A549 (cell line): ENCODE measurements around the gene SMIM36. TPM values are rescaled to one million over a fixed set of nuclear protein-coding genes. Genes with fewer than 3 reads are reported as not detected.
A peak's percentile ranks its signal among the peaks of the same experiment; 100 is the strongest.

Experiments
- ATOH8 ChIP-seq: fragments of 250-450 bp; sonication (Bioruptor Pico); IDR thresholded peaks from 2 replicates; pipeline ENCODE4 v1.5.0; 2020; ENCODE audit warnings: low read depth, mild to moderate bottlenecking, moderate library complexity
- BHLHE40 ChIP-seq: IDR thresholded peaks from 2 replicates; pipeline ENCODE4 v1.6.1; 2012; ENCODE audit warnings: low read depth, low read length, inconsistent platforms
- CHD2 ChIP-seq: fragments of 150-350 bp; IDR thresholded peaks from 2 replicates; pipeline ENCODE4 v1.6.1; 2014; ENCODE audit warnings: low read length; ENCODE audit not compliant: partially characterized antibody
- CHD4 ChIP-seq: fragments of 200-600 bp; sonication (generic); IDR thresholded peaks from 2 replicates; pipeline ENCODE4 v1.6.1; 2016; ENCODE audit warnings: antibody characterized with exemption, mild to moderate bottlenecking, borderline replicate concordance
- E2F6 ChIP-seq: IDR thresholded peaks from 2 replicates; pipeline ENCODE4 v1.6.1; 2012; ENCODE audit warnings: low read depth, borderline replicate concordance
- ELK1 ChIP-seq: fragments of 150-350 bp; IDR thresholded peaks from 2 replicates; pipeline ENCODE4 v1.6.1; 2014; ENCODE audit warnings: low read depth, mild to moderate bottlenecking, low read length
- ESRRA ChIP-seq: fragments of 150-350 bp; IDR thresholded peaks from 2 replicates; pipeline ENCODE4 v1.6.1; 2014; ENCODE audit warnings: mild to moderate bottlenecking, low read length, borderline replicate concordance
- FOSL2 ChIP-seq, 2 experiments: fragments of 450-650 bp in 1 of 2; fragments of >200 bp in 1 of 2; sonication (Bioruptor Twin) in 1 of 2; formaldehyde crosslinking; IDR thresholded peaks; 2 replicates each; pipeline versions ENCODE4 v1.5.0 to v1.6.1; 2016 to 2020; ENCODE audit warnings: mild to moderate bottlenecking in 1 of 2, moderate library complexity in 1 of 2
- FOXS1 ChIP-seq: fragments of 250-450 bp; sonication (Bioruptor Pico); IDR thresholded peaks from 2 replicates; pipeline ENCODE4 v1.5.0; 2020; ENCODE audit warnings: mild to moderate bottlenecking, moderate library complexity
- GATA3 ChIP-seq: IDR thresholded peaks from 2 replicates; pipeline ENCODE4 v1.6.1; 2012; ENCODE audit warnings: borderline replicate concordance
- HDAC2 ChIP-seq: fragments of 200-600 bp; sonication (generic); IDR thresholded peaks from 2 replicates; pipeline ENCODE4 v1.6.1; 2016
- HES2 ChIP-seq: fragments of >200 bp; sonication (Bioruptor Twin); formaldehyde crosslinking; IDR thresholded peaks from 2 replicates; pipeline ENCODE4 v1.6.1; 2016
- HEYL ChIP-seq: fragments of 250-450 bp; sonication (Bioruptor Pico); IDR thresholded peaks from 2 replicates; pipeline ENCODE4 v1.8.0; 2021; ENCODE audit warnings: mild to moderate bottlenecking, moderate library complexity
- HMGXB4 ChIP-seq: fragments of 250-450 bp; sonication (Bioruptor Pico); IDR thresholded peaks from 2 replicates; pipeline ENCODE4 v1.5.0; 2021; ENCODE audit warnings: mild to moderate bottlenecking, moderate library complexity, borderline replicate concordance
- HOXA7 ChIP-seq: fragments of 250-450 bp; sonication (Bioruptor Pico); IDR thresholded peaks from 2 replicates; pipeline ENCODE4 v1.5.0; 2020; ENCODE audit warnings: mild to moderate bottlenecking, moderate library complexity
- JUN ChIP-seq, 2 experiments: fragments of >200 bp; sonication (Bioruptor Twin); formaldehyde crosslinking; IDR thresholded peaks; 2 replicates in 1 of 2; 3 replicates in 1 of 2; pipeline ENCODE4 v1.6.1; 2016 to 2017
- KDM1A ChIP-seq: fragments of 200-600 bp; sonication (generic); IDR thresholded peaks from 2 replicates; pipeline ENCODE4 v1.6.1; 2016; ENCODE audit warnings: low read depth, mild to moderate bottlenecking
- NFE2L2 ChIP-seq: fragments of 150-350 bp; conservative IDR thresholded peaks from 2 replicates; pipeline ENCODE4 v1.6.1; 2014; ENCODE audit warnings: low read length
- NPAS2 ChIP-seq: fragments of 250-450 bp; sonication (Bioruptor Pico); IDR thresholded peaks from 2 replicates; pipeline ENCODE4 v1.8.0; 2022; ENCODE audit warnings: mild to moderate bottlenecking, moderate library complexity, borderline replicate concordance
- POLR2AphosphoS2 ChIP-seq: conservative IDR thresholded peaks from 2 replicates; pipeline ENCODE4 v1.6.1; 2012; ENCODE audit warnings: low read length, improper control_type of control experiment, inconsistent platforms
- RARB ChIP-seq: fragments of 250-450 bp; sonication (Bioruptor Pico); IDR thresholded peaks from 2 replicates; pipeline ENCODE4 v1.8.0; 2021; ENCODE audit warnings: mild to moderate bottlenecking, moderate library complexity
- RCOR1 ChIP-seq: fragments of 150-350 bp; IDR thresholded peaks from 2 replicates; pipeline ENCODE4 v1.6.1; 2014; ENCODE audit warnings: antibody characterized with exemption, low read length, low read depth
- REST ChIP-seq: fragments of 200-600 bp; sonication (generic); IDR thresholded peaks from 2 replicates; pipeline ENCODE4 v1.6.1; 2016; ENCODE audit warnings: antibody characterized with exemption, mild to moderate bottlenecking, moderate library complexity
- SREBF2 ChIP-seq: fragments of 450-650 bp; IDR thresholded peaks from 2 replicates; pipeline ENCODE4 v1.6.1; 2014; ENCODE audit warnings: mild to moderate bottlenecking, moderate library complexity
- USF2 ChIP-seq: fragments of 450-650 bp; IDR thresholded peaks from 2 replicates; pipeline ENCODE4 v1.6.1; 2014; ENCODE audit warnings: antibody characterized with exemption
- ZC3H11A ChIP-seq: fragments of 450-650 bp; IDR thresholded peaks from 2 replicates; pipeline ENCODE4 v1.6.1; 2014; ENCODE audit warnings: antibody characterized with exemption, mild to moderate bottlenecking
- ZFP36 ChIP-seq: fragments of 450-650 bp; IDR thresholded peaks from 2 replicates; pipeline ENCODE4 v1.6.1; 2014; ENCODE audit warnings: borderline replicate concordance; ENCODE audit not compliant: partially characterized antibody
- ZSCAN20 ChIP-seq: fragments of 250-450 bp; sonication (Bioruptor Pico); IDR thresholded peaks from 2 replicates; pipeline ENCODE4 v1.8.0; 2022; ENCODE audit warnings: mild to moderate bottlenecking, moderate library complexity
- polyA plus RNA-seq, 4 experiments: library from polyadenylated mRNA; depleted of rRNA in 3 of 4; stranded (reverse); fragments of >200 nt; fragmentation: RNase III in 1 of 4; extraction: RNeasy Plus Mini Kit Qiagen cat#74134 plus additional on column Dnase treatment in 1 of 4; gene quantifications; 2 replicates in 3 of 4; 3 replicates in 1 of 4; pipeline ENCODE4 v1.2.3, GENCODE V29; 2011 to 2017

Gene SMIM36
- polyA plus RNA-seq, 2 of the 4 experiments (the other 2 are of a cell fraction), result not detected

- TF ChIP-seq ELK1 (no peak), RARB (0 out of 2 replicates have a peak, but pooled peaks have one; percentile 8), ATOH8 (no peak), CHD2 (no peak), FOSL2 (IDR thresholded peaks at IDR 0.05) (peak; percentile 74), FOSL2 (CRISPR knock-in tag; IDR thresholded peaks at IDR 0.05) (peak; percentile 92), NFE2L2 (no peak), NPAS2 (CRISPR knock-in tag) (no peak), ZFP36 (no peak), HOXA7 (no peak), HES2 (peak; percentile 100), REST (no peak), HMGXB4 (no peak), BHLHE40 (peak; percentile 12; the same call in 1 of the 2 replicates), SREBF2 (no peak), ESRRA (no peak), FOXS1 (no peak), CHD4 (no peak), HDAC2 (no peak), POLR2AphosphoS2 (no peak), ZC3H11A (no peak), USF2 (no peak), KDM1A (no peak), ZSCAN20 (CRISPR knock-in tag) (peak; percentile 24; the same call in 1 of the 2 replicates), GATA3 (peak; percentile 77), HEYL (CRISPR knock-in tag) (0 out of 2 replicates have a peak, but pooled peaks have one; percentile 66), JUN (IDR thresholded peaks at IDR 0.05) (peak; percentile 95 to 99; a peak in 4 of 5 replicates), RCOR1 (no peak), E2F6 (no peak)
These were observed 15.0 kb downstream of the SMIM36 start (continued) for GRCh38 chr17:55496094-55496881.
